Measurements from ENCODE around the gene GEMIN5.

The GEMIN5 gene

DNA sequence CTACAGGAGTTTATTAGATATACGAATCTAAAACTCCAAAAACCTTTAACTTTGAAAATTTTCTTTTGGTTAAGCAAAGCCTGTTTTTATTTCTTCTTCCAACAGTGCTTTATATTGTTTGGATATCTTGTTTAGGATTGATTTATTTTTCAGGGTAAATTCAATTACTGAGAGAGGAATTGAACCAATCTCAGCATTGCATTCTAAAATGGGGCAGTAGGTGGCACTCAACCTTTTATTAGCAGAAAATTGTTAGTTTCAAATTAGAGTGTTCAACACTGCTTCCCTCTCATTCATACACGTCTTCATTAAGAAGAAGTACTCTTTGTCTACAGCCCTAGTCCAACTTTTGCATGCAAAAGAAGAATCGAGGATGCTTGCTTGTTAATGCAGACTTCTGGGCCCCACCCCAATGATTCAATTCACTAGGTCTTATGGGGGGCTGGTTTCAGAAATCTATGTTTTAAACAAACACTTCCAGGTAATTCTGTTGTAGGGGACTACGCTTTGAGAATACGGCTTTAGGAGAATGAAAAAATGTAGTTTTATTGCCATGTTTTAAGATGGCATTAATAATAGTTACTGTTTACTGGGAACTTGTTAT, 29.5 kb upstream of the GEMIN5 start:
- no peaks in the 10 kb centered on the region for H3K27me3 ChIP-seq (ENCODE audit: control insufficient read depth, insufficient read depth, low read length)
- no peak overlapping the region for H3K9ac ChIP-seq (ENCODE audit: low read length)
- no peaks in the 10 kb centered on the region for H3K9me3 ChIP-seq (ENCODE audit: control insufficient read depth, insufficient read depth, low read depth, low read length)
- no peak overlapping the region for H3K4me3 ChIP-seq (ENCODE audit: low read depth, low read length)
- no peaks in the 10 kb centered on the region for H3K4me1 ChIP-seq (ENCODE audit: control insufficient read depth, insufficient read depth, low read length)
- H3K27ac ChIP-seq (ENCODE audit: low read depth, low read length) = no peak overlapping the region
- peaks cover 9% of the 10 kb centered on the region for H3K36me3 ChIP-seq (ENCODE audit: control insufficient read depth, insufficient read depth, low read length)

DNA sequence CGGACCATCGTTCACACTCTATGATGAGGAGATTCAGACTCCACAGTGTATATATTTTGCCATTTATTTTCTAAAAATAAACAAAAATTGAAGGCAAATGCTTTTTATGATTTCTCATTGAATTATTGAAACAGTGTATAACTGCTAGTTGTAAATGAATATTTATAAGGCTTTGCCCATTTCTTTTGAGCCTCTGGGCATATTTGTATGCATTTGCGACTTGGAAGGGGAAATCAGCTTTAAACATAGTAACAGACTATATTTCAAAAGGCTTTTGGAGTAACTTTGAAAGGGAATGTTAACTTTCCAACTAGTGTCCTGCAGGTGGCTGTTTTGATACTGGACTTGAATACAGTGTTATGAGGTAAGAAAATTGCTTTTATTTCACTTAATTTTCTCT, 28.9 kb upstream of the GEMIN5 start:
- Histone ChIP-seq H3K9me3 (ENCODE audit: control insufficient read depth, insufficient read depth, low read depth, low read length) (no peaks in the 10 kb centered on the region), H3K27me3 (ENCODE audit: control insufficient read depth, insufficient read depth, low read length) (no peaks in the 10 kb centered on the region), H3K36me3 (ENCODE audit: control insufficient read depth, insufficient read depth, low read length) (peaks cover 13% of the 10 kb centered on the region), H3K9ac (ENCODE audit: low read length) (no peak overlapping the region), H3K4me3 (ENCODE audit: low read depth, low read length) (no peak overlapping the region), H3K27ac (ENCODE audit: low read depth, low read length) (no peak overlapping the region), H3K4me1 (ENCODE audit: control insufficient read depth, insufficient read depth, low read length) (no peaks in the 10 kb centered on the region)

DNA sequence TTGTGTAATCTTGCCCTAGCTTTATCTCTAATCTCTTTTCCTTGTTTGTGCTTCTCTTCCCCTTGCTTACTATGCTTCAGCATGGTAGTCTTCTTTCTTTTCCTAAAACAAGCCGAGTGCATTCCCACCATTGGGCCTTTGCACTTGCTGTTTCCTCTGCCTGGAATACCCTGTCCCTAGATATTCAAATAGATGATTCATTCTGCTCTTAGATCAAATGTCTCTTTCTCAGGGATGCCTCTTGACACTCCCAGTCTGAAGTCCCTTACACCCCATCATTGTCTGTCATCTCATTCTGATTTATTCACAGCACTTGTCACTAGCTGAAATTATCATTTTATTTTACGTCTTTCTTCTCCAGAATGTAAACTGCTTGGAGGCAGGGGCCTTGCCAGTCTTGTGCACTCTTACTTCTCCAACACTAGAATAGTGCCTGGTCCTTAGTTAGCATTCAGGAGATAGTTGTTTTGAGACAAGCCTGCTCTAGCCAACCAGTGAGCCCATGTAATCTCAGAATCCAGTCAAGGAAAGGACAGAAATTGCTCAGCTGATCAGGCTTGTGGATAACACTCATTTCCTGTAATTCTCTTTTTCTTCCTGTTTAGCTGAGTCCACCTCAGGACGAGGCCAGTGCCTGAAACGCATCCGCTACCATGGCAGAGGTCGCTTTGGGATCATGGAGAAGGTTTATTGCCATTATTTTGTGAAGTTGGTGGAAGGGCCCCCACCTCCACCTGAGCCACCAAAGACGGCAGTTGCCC, 28.2 kb upstream of the GEMIN5 start:
- Histone ChIP-seq H3K27ac (ENCODE audit: low read depth, low read length) (no peak overlapping the region), H3K4me3 (ENCODE audit: low read depth, low read length) (no peak overlapping the region), H3K36me3 (ENCODE audit: control insufficient read depth, insufficient read depth, low read length) (peaks cover 18% of the 10 kb centered on the region), H3K9me3 (ENCODE audit: control insufficient read depth, insufficient read depth, low read depth, low read length) (no peaks in the 10 kb centered on the region), H3K4me1 (ENCODE audit: control insufficient read depth, insufficient read depth, low read length) (no peaks in the 10 kb centered on the region), H3K27me3 (ENCODE audit: control insufficient read depth, insufficient read depth, low read length) (no peaks in the 10 kb centered on the region), H3K9ac (ENCODE audit: low read length) (no peak overlapping the region)

DNA sequence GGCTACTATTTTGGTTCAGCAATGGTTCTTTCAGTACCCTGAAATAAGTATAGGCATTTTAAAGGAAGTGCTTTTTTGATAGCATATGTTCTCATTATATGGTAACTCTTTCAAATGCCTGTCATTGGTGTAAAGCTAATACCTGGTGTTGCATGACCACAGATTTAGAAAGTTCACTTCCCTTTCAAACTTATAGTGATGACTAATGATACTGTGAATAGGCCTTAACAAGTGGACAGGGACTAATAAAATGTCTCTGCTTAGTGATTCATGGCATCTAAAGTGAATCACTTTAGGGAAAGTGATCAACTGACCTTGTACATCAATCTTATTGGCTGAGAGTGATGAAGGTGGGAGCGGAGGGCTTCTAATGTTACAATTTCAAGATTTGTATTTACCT, 24.5 kb upstream of the GEMIN5 start:
- Histone ChIP-seq H3K4me3 (ENCODE audit: low read depth, low read length) (no peak overlapping the region), H3K36me3 (ENCODE audit: control insufficient read depth, insufficient read depth, low read length) (peaks cover 33% of the 10 kb centered on the region), H3K27me3 (ENCODE audit: control insufficient read depth, insufficient read depth, low read length) (no peaks in the 10 kb centered on the region), H3K9ac (ENCODE audit: low read length) (no peak overlapping the region), H3K27ac (ENCODE audit: low read depth, low read length) (no peak overlapping the region), H3K9me3 (ENCODE audit: control insufficient read depth, insufficient read depth, low read depth, low read length) (no peaks in the 10 kb centered on the region), H3K4me1 (ENCODE audit: control insufficient read depth, insufficient read depth, low read length) (no peaks in the 10 kb centered on the region)

DNA sequence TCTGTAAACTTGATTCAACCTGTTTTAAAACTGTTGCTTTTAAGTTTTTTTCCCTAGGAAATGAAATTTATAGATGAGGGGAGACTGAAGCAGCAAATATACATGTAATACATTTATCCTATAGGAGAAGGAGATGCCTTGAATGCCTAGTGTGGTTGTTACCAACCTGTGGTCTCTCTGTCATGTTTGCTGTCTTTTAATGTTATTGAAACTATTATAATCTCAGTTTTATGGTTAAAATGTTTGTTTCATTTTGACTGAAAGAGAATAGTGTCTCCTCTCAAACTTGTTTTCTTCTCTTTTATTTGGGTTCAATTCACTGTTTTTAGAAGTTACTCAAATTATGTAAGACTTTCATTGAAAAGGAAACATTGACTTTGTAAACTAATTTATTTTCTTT, 18.7 kb upstream of the GEMIN5 start:
- Histone ChIP-seq H3K27me3 (ENCODE audit: control insufficient read depth, insufficient read depth, low read length) (no peaks in the 10 kb centered on the region), H3K9me3 (ENCODE audit: control insufficient read depth, insufficient read depth, low read depth, low read length) (no peaks in the 10 kb centered on the region), H3K4me1 (ENCODE audit: control insufficient read depth, insufficient read depth, low read length) (no peaks in the 10 kb centered on the region), H3K36me3 (ENCODE audit: control insufficient read depth, insufficient read depth, low read length) (peaks cover 36% of the 10 kb centered on the region), H3K9ac (ENCODE audit: low read length) (no peak overlapping the region), H3K4me3 (ENCODE audit: low read depth, low read length) (no peak overlapping the region), H3K27ac (ENCODE audit: low read depth, low read length) (no peak overlapping the region)

DNA sequence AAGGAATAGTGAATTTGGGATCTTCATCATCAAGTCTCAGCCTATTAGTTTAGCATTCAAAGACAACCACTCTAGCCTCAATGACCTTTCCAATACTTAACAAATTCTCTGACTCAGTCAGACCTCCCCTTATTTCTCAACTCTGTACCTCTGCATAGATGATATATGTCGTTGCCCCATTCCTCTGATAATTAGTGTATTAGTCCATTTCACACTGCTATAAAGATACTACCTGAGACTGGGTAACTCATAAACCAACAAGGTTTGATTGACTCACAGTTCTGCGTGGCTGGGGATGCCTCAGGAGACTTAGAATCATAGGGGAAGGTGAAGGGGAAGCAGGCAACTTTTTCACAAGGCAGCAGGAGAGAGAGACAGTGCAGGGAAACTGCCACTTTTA, 11.8 kb upstream of the GEMIN5 start:
- no peaks in the 10 kb centered on the region for H3K27me3 ChIP-seq (ENCODE audit: control insufficient read depth, insufficient read depth, low read length)
- no peaks in the 10 kb centered on the region for H3K9me3 ChIP-seq (ENCODE audit: control insufficient read depth, insufficient read depth, low read depth, low read length)
- H3K9ac ChIP-seq (ENCODE audit: low read length) = no peak overlapping the region
- H3K4me3 ChIP-seq (ENCODE audit: low read depth, low read length) = no peak overlapping the region
- peaks cover 8% of the 10 kb centered on the region; the same call in 1 of the 2 replicates for H3K36me3 ChIP-seq (ENCODE audit: control insufficient read depth, insufficient read depth, low read length)
- no peaks in the 10 kb centered on the region for H3K4me1 ChIP-seq (ENCODE audit: control insufficient read depth, insufficient read depth, low read length)
- no peak overlapping the region for H3K27ac ChIP-seq (ENCODE audit: low read depth, low read length)

DNA sequence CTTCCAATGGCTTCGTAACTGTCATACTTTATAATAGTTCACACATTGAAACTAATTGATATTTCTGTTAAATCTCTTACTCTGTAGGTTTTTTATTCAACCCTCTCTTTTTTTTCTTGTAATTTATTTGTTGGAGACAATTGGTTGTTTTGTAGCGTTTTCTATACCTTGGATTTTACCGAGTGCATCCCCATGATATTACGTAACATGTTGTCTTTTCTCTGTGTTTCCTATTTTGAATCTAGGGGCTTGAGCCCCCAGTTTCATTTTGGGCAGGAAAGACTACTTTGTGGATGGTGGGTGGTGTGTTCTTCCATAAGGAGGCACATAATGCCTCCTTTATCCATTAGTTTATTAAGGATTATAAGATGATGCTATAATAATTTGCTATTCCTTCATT, 10.3 kb upstream of the GEMIN5 start:
- no peak overlapping the region for H3K4me3 ChIP-seq (ENCODE audit: low read depth, low read length)
- peaks cover 8% of the 10 kb centered on the region; the same call in 1 of the 2 replicates for H3K36me3 ChIP-seq (ENCODE audit: control insufficient read depth, insufficient read depth, low read length)

DNA sequence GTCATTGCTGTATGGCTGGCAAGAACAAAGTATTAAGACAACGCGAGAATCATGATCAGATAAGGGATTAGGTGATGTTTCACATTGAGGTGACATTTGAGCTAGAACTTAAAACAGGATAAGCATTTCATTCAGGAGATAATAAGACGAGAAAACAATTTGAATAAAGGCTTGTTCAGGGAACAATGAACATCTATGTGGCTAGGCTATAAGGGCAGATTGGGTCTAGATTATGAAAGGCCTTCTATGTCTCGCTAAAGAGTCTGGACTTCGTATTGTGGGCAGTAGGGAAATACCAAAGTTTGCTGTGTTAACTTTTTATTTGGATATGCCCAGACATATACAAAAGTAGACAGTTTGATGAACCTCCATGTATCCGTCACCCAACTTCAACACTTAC, 9.8 kb upstream of the GEMIN5 start:
- Histone ChIP-seq H3K27me3 (ENCODE audit: control insufficient read depth, insufficient read depth, low read length) (no peaks in the 10 kb centered on the region), H3K4me1 (ENCODE audit: control insufficient read depth, insufficient read depth, low read length) (no peaks in the 10 kb centered on the region), H3K9me3 (ENCODE audit: control insufficient read depth, insufficient read depth, low read depth, low read length) (no peaks in the 10 kb centered on the region), H3K27ac (ENCODE audit: low read depth, low read length) (no peak overlapping the region), H3K36me3 (ENCODE audit: control insufficient read depth, insufficient read depth, low read length) (peaks cover 8% of the 10 kb centered on the region; the same call in 1 of the 2 replicates), H3K4me3 (ENCODE audit: low read depth, low read length) (no peak overlapping the region), H3K9ac (ENCODE audit: low read length) (no peak overlapping the region)

More for the DNA sequence above, 10.3 kb upstream of the GEMIN5 start:
- Histone ChIP-seq H3K9me3 (ENCODE audit: control insufficient read depth, insufficient read depth, low read depth, low read length) (no peaks in the 10 kb centered on the region), H3K27me3 (ENCODE audit: control insufficient read depth, insufficient read depth, low read length) (no peaks in the 10 kb centered on the region), H3K4me1 (ENCODE audit: control insufficient read depth, insufficient read depth, low read length) (no peaks in the 10 kb centered on the region), H3K9ac (ENCODE audit: low read length) (no peak overlapping the region), H3K27ac (ENCODE audit: low read depth, low read length) (no peak overlapping the region)

DNA sequence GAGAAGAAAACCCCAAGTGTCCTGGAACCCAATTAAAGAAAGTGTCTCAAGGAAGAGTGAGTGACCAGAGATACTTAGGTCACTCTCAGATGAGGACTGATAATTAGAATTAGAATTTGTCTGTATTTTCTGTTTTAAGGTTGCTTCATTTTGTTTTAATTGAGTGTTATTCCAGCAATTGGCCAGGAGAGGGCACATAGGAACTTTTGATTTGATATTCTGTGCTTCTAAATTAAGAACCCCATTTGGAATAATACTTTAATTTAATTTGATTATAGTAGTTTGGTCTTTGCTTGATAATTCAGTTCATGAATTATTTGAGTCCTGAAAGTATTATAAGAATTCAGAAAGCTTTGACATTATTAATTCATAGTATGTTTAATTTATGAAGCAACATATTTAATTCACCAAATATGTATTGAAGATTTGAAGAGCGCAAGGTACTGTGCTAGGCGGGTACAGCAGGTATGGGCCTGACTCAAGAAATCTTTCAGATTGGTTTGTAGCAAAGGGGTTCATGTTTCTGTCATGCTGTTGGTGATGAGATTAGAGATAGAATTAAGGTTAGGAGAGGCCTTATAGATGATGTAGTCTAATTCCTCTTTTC, 7.8 kb upstream of the GEMIN5 start:
- Histone ChIP-seq H3K4me1 (ENCODE audit: control insufficient read depth, insufficient read depth, low read length) (no peaks in the 10 kb centered on the region), H3K9ac (ENCODE audit: low read length) (no peak overlapping the region), H3K4me3 (ENCODE audit: low read depth, low read length) (no peak overlapping the region), H3K27ac (ENCODE audit: low read depth, low read length) (no peak overlapping the region), H3K27me3 (ENCODE audit: control insufficient read depth, insufficient read depth, low read length) (no peaks in the 10 kb centered on the region), H3K9me3 (ENCODE audit: control insufficient read depth, insufficient read depth, low read depth, low read length) (no peaks in the 10 kb centered on the region), H3K36me3 (ENCODE audit: control insufficient read depth, insufficient read depth, low read length) (peaks cover 8% of the 10 kb centered on the region; the same call in 1 of the 2 replicates)

DNA sequence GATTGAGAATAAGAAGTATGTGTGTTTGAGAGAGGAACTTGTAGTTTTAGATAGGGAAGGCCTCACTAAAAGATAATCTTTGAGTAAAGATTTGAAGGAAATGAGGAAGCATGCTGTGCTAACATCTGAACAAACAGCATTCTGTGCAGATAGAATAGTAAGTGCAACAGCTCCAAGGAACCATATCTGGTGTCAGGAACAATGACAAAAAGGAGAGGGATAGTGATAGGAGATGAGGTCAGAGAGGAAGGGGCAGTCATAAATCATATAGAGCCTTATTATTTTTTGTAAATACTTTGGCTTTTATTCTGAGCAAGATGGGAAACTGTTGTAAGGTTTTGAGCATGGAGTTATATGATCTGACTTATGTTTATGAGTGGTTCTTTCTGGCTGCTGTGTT, 6.7 kb upstream of the GEMIN5 start:
- Histone ChIP-seq H3K9me3 (ENCODE audit: control insufficient read depth, insufficient read depth, low read depth, low read length) (no peaks in the 10 kb centered on the region), H3K36me3 (ENCODE audit: control insufficient read depth, insufficient read depth, low read length) (peaks cover 8% of the 10 kb centered on the region; the same call in 1 of the 2 replicates), H3K27ac (ENCODE audit: low read depth, low read length) (no peak overlapping the region), H3K4me3 (ENCODE audit: low read depth, low read length) (no peak overlapping the region), H3K27me3 (ENCODE audit: control insufficient read depth, insufficient read depth, low read length) (no peaks in the 10 kb centered on the region), H3K4me1 (ENCODE audit: control insufficient read depth, insufficient read depth, low read length) (no peaks in the 10 kb centered on the region), H3K9ac (ENCODE audit: low read length) (no peak overlapping the region)

DNA sequence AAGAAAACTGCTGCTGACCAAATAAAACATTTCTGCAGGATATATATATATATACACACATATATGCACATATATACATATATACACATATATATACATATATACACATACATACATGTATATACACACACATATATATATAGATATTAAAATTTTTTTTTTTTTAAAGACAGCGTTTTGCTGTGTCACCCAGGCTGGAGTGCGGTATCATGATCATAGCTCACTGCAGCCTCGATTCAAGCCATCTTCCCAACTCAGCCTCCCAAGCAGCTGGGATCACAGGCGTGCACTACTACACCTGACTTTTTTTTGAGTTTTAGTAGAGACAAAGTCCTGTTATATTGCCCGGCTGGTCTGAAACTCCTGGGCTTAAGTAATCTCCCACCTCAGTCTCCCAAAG, 5.5 kb upstream of the GEMIN5 start:
- Histone ChIP-seq H3K36me3 (ENCODE audit: control insufficient read depth, insufficient read depth, low read length) (peaks cover 8% of the 10 kb centered on the region; the same call in 1 of the 2 replicates), H3K27me3 (ENCODE audit: control insufficient read depth, insufficient read depth, low read length) (no peaks in the 10 kb centered on the region), H3K27ac (ENCODE audit: low read depth, low read length) (no peak overlapping the region), H3K9ac (ENCODE audit: low read length) (no peak overlapping the region), H3K4me3 (ENCODE audit: low read depth, low read length) (no peak overlapping the region), H3K4me1 (ENCODE audit: control insufficient read depth, insufficient read depth, low read length) (no peaks in the 10 kb centered on the region), H3K9me3 (ENCODE audit: control insufficient read depth, insufficient read depth, low read depth, low read length) (no peaks in the 10 kb centered on the region)

Data from HUES6 (cell line).